ENCODE measurements around the gene PPP4C.

Gene PPP4C

GRCh38 chr16:30046588-30046987 lies 29.2 kb upstream of the PPP4C start:
- TF ChIP-seq, protein P1, sequence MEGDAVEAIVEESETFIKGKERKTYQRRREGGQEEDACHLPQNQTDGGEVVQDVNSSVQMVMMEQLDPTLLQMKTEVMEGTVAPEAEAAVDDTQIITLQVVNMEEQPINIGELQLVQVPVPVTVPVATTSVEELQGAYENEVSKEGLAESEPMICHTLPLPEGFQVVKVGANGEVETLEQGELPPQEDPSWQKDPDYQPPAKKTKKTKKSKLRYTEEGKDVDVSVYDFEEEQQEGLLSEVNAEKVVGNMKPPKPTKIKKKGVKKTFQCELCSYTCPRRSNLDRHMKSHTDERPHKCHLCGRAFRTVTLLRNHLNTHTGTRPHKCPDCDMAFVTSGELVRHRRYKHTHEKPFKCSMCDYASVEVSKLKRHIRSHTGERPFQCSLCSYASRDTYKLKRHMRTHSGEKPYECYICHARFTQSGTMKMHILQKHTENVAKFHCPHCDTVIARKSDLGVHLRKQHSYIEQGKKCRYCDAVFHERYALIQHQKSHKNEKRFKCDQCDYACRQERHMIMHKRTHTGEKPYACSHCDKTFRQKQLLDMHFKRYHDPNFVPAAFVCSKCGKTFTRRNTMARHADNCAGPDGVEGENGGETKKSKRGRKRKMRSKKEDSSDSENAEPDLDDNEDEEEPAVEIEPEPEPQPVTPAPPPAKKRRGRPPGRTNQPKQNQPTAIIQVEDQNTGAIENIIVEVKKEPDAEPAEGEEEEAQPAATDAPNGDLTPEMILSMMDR (IDR thresholded peaks at IDR 0.05; ENCODE audit: control insufficient read depth, extremely low read depth, insufficient read depth), result no peak
- no peak for DNase-seq (ENCODE audit: low read depth)
- H3K4me3 ChIP-seq (ENCODE audit: low read depth, low read length), result no peak overlapping the region

DNA sequence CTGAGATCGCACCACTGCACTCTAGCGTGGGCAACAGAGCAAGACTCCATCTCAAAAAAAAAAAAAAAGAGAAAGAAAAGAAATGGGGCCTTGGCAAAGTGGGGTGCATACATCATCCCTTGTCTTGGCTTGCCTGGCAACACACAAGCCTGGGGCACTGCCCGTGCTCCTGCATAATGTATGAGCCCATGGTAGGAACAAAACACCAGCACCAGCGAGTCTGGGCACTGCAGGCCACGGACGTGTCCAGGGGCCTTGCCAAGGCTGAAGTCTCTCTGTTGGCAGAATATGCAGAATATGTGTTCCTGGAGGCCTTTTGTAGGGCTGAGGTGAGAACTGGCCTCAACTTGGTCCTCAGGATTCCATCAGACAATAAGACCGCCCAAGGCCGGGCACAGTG lies 25.9 kb upstream of the PPP4C start:
- DNase-seq (ENCODE audit: low read depth), result no peak
- H3K4me3 ChIP-seq (ENCODE audit: low read depth, low read length), result no peak overlapping the region
- TF ChIP-seq, protein P1 (IDR thresholded peaks at IDR 0.05; ENCODE audit: control insufficient read depth, extremely low read depth, insufficient read depth), result no peak

DNA sequence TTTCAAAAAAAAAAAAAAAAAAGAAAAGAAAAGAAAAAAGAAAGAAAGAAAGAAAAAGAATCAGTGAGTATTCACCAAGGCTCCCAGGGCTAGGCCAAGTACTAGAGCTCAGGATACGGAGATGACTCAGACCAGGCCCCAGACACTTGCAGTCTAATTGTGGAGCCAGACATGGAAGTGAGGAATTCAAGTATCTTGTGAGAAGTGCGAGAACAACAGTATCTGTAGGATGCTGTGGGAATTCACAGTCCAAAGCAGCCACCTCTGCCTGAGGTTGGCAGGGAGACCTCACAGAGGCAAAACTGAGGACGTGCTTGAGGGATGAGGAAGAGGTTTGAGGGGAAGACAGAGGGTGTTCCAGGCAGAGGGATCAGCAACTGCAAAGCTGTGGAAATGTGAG lies 24.3 kb upstream of the PPP4C start:
- no peak overlapping the region for H3K4me3 ChIP-seq (ENCODE audit: low read depth, low read length)
- TF ChIP-seq, protein P1 (IDR thresholded peaks at IDR 0.05; ENCODE audit: control insufficient read depth, extremely low read depth, insufficient read depth), result no peak
- no peak for DNase-seq (ENCODE audit: low read depth)

GRCh38 chr16:30052671-30053372 lies 23.0 kb upstream of the PPP4C start:
- TF ChIP-seq, protein P1 (IDR thresholded peaks at IDR 0.05; ENCODE audit: control insufficient read depth, extremely low read depth, insufficient read depth), result no peak

DNA sequence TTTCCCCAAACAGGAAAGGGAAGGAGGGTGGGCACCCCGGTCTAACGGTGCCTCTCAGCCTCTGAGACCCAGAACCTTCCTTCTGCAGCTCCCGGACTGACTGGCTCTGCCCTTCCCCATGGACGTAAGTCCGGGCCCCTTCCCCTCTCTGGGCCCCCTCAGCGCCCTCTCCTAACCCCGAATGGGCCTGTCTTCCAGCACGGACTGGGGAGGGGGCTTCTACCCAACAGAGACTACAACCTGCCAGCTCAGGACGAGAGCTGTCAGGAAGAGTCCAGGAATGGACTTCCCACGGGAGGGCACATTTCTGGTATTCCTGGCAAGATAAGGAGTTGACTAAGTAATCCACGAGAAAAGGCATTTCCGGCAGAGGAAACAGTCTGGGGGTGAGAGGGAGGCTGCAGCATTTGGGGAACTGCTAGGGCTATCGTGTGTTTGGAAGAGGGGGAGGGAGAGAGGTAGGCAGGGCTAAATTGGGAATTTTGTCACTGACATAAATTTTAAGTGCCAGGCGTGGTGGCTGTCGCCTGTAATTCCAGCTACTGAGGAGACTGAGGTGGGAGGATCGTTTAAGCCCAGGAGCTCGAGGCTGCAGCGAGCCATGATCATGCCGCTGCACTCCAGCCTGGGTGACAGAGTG lies 22.3 kb upstream of the PPP4C start:
- TF ChIP-seq, protein P1 (IDR thresholded peaks at IDR 0.05; ENCODE audit: control insufficient read depth, extremely low read depth, insufficient read depth), result no peak
- no peak for DNase-seq (ENCODE audit: low read depth)
- H3K4me3 ChIP-seq (ENCODE audit: low read depth, low read length), result peak overlapping the region; percentile 60

More at GRCh38 chr16:30052671-30053372, 23.0 kb upstream of the PPP4C start:
- peak; percentile 78 for DNase-seq (ENCODE audit: low read depth)
- H3K4me3 ChIP-seq (ENCODE audit: low read depth, low read length), result peak overlapping the region; percentile 60

DNA sequence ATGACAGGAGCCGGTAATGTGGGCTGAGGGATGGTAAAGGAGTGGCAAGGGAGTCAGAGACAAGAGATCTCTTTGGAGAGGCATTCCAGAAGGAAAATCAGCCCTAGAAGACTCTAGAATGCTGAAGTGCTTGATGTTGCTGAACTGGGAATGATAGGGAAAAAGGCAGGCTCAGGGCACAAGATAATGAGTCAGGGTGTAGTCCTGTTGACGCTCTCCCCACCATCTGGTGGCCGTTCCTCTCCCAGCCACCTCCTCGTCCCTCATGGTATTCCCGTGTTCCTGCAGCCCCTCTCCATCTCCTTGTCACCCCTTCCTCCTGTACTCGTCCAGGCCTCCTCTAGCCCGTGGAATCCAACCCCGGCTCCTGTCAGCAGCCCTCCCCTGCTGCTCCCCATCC lies 21.3 kb upstream of the PPP4C start:
- TF ChIP-seq, protein P1 (IDR thresholded peaks at IDR 0.05; ENCODE audit: control insufficient read depth, extremely low read depth, insufficient read depth), result no peak
- H3K4me3 ChIP-seq (ENCODE audit: low read depth, low read length), result no peak overlapping the region
- DNase-seq (ENCODE audit: low read depth), result no peak
